LNCAP (cell line): ENCODE measurements around the gene GNA12.

Experiments used
- CTCF ChIP-seq: fragments of 450-650 bp; IDR thresholded peaks from 2 replicates; pipeline ENCODE4 v1.5.1; 2017; ENCODE audit warnings: mild to moderate bottlenecking

GNA12 gene

DNA sequence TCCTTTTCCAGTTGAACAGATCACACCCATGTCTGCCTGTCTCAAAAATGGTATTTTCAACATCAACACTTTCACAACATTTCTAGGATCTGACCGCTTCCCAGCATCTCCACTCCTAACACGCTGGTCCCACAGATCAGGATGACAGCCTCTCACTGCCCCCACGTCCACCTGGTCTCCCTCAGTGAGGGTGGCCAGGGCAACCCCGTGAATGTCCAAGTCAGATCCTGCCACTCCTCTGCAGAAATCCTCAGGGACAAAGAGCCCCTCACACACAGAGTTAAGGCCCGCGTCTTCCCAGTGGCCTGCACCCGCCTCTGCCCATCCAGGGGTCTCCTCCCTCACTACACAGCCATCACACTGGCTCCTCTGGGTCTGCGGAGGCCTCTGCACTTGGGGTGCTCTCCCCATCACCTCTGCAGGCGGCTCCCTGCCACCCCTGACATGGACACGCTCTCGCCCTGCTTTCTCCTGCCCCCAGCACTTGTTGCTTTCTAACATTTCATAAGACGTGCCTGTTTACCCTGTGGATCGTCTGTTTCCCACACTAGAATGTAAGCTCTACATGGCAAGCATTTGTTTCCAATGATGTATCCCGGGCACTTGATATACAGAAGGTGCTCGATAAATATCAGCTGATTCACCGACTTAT is 20.0 kb downstream of the GNA12 start:
- TF ChIP-seq CTCF: no peak

DNA sequence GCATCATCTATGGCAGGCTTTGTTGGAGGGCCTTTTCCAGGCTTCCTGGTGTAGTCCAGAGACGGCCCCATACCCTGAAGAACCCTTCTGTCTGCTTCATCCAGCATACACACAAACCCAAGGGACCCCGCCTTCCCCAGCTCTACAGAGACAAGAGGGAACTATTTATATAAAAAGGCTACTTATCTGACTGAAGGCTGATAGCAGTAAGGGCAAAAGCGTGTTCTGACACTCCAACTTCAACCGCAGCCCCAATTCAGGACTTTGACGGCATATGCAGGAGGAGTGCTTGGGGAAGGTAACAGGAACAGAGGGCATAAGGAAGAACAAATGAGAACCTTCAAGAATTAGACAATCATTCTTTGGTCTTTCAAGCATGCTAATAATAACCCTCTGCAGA is 21.0 kb downstream of the GNA12 start:
- no peak for TF ChIP-seq CTCF

- no peak for TF ChIP-seq CTCF
Measured at GRCh38 chr7:2821842-2822507, 22.1 kb downstream of the GNA12 start.

DNA sequence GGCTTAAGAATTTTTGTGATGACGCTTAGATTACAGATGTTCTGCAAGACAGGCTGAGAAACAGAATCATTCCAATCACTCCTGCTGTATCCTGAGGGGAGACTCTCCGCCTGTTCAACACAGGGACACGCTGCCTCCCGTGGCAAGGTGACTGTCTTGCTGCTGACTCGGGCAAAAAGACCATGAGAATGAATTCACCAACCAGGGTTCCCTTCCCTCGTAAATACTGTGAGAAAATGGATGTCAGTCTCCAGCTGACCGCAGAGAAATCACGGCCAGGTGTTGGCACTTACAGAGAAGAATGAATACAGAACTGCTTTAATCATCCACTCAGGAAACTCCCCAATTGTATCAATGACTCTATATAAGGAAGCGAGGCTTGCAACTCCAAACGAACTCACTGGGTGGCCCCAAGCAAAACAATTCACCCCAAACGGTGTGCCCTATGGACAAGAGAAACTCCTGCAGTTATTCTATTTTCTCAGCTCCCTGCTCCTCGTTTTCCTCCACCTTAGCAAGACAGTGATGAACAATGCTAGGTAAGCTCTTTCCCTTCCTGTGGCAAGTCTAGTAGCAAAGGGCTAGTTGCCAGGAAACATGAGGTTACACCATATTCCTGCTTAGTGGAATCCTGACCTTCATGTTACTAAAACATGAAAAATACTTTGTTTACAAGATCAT is 22.8 kb downstream of the GNA12 start:
- TF ChIP-seq CTCF: no peak

- TF ChIP-seq CTCF: no peak
Measured at GRCh38 chr7:2820508-2820934, 23.6 kb downstream of the GNA12 start.

GRCh38 chr7:2819954-2820397 is 24.1 kb downstream of the GNA12 start:
- no peak for TF ChIP-seq CTCF

- no peak for TF ChIP-seq CTCF
Measured at GRCh38 chr7:2819161-2819953, 24.8 kb downstream of the GNA12 start.
